SJSA1 (cell line): ENCODE results near the gene MYPOP. TPM values are rescaled to one million over a fixed set of nuclear protein-coding genes. Genes with fewer than 3 reads are reported as not detected.
A peak's percentile ranks its signal among the peaks of the same experiment; 100 is the strongest.
"Not testable (repeated sequence)": the region's sequence is repeated elsewhere in the genome, so short reads cannot be mapped to it uniquely, and the experiment has no call there.

ENCODE experiments used
- DNase-seq, 2 experiments: peaks; one replicate each; pipeline ENCODE4 v3.0.0-alpha.2; 2015 to 2020; ENCODE audit warnings: low spot score in 2 of 2, low read depth in 1 of 2
- H3K27ac ChIP-seq: fragments of 250-450 bp; sonication (Bioruptor Pico); 2 replicates; pipeline ENCODE4 v1.5.1; 2020; ENCODE audit warnings: mild to moderate bottlenecking, moderate library complexity
- H3K27me3 ChIP-seq: fragments of 250-450 bp; sonication (Bioruptor Pico); replicated peaks from 2 replicates; pipeline ENCODE4 v1.5.1; 2020; ENCODE audit warnings: mild to moderate bottlenecking, moderate library complexity
- H3K36me3 ChIP-seq: fragments of 250-450 bp; sonication (Bioruptor Pico); 2 replicates; pipeline ENCODE4 v1.5.1; 2020; ENCODE audit warnings: mild to moderate bottlenecking
- H3K4me1 ChIP-seq: fragments of 250-450 bp; sonication (Bioruptor Pico); replicated peaks from 2 replicates; pipeline ENCODE4 v1.6.1; 2021; ENCODE audit warnings: mild to moderate bottlenecking
- H3K4me3 ChIP-seq: fragments of 250-450 bp; sonication (Bioruptor Pico); 2 replicates; pipeline ENCODE4 v1.5.1; 2020; ENCODE audit warnings: mild to moderate bottlenecking
- H3K9me3 ChIP-seq: fragments of 250-450 bp; sonication (Bioruptor Pico); replicated peaks from 2 replicates; pipeline ENCODE4 v1.5.1; 2020; ENCODE audit warnings: mild to moderate bottlenecking
- total RNA-seq: library from RNA; depleted of rRNA; stranded (reverse); fragments of >200 nt; shearing (Covaris generic); gene quantifications from 2 replicates; pipeline ENCODE4 v1.2.3, GENCODE V29; 2014

Gene MYPOP
- total RNA-seq, 1 experiment from 2014 or later: 1.3 TPM

DNA sequence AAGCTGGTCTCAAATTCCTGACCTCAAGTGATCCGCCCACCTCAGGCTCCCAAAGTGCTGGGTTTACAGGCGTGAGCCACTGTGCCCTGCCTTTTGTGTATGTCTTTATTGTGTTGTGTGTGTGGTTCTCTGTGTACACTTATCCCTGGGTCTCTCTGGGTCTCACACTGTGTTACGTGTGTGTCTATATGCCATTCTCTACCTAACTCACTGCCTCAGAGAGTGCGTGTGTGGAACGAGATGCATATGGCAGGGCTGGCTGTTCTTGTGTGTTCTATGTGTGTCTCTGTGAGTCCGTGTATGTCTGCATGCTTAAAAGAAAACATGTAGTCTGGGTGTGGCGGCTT, 27.8 kb downstream of the MYPOP start:
- Histone ChIP-seq H3K27me3 (peaks cover 5% of the 10 kb centered on the region; the same call in 1 of the 2 replicates), H3K4me3 (no peak overlapping the region), H3K4me1 (peaks cover 9% of the 10 kb centered on the region), H3K9me3 (no peaks in the 10 kb centered on the region), H3K27ac (no peak overlapping the region), H3K36me3 (no peaks in the 10 kb centered on the region)
- no peak for DNase-seq

DNA sequence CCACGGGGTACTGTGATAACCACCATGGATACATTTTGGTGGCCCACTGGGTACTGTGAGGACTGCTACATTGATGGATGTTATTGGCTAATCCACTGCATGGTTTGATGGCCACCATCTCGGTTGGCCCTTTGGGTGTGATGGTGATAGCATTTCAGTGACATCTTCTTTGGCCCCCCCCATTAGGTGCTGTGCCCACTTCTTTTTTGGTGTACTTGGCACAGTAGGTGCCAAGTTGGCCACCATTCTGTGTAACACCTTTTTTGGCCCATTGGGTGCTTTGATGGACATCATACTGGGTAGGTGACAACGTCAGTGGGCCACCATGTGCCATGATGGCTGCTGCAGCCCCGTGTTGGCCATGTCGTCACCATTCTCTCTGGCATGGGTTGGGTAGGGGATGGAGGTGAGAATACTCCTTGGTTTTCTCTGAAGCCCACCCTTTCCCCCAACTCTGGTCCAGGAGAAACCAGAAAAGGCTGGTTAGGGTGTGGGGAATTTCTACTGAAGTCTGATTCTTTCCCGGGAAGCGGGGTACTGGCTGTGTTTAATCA, 29.1 kb downstream of the MYPOP start:
- peaks cover 7% of the 10 kb centered on the region; the same call in 1 of the 2 replicates for H3K27me3 ChIP-seq
- H3K27ac ChIP-seq: no peak overlapping the region
- H3K9me3 ChIP-seq: no peaks in the 10 kb centered on the region
- no peak for DNase-seq
- no peaks in the 10 kb centered on the region for H3K36me3 ChIP-seq
- H3K4me1 ChIP-seq: peaks cover 9% of the 10 kb centered on the region
- H3K4me3 ChIP-seq: no peak overlapping the region

DNA sequence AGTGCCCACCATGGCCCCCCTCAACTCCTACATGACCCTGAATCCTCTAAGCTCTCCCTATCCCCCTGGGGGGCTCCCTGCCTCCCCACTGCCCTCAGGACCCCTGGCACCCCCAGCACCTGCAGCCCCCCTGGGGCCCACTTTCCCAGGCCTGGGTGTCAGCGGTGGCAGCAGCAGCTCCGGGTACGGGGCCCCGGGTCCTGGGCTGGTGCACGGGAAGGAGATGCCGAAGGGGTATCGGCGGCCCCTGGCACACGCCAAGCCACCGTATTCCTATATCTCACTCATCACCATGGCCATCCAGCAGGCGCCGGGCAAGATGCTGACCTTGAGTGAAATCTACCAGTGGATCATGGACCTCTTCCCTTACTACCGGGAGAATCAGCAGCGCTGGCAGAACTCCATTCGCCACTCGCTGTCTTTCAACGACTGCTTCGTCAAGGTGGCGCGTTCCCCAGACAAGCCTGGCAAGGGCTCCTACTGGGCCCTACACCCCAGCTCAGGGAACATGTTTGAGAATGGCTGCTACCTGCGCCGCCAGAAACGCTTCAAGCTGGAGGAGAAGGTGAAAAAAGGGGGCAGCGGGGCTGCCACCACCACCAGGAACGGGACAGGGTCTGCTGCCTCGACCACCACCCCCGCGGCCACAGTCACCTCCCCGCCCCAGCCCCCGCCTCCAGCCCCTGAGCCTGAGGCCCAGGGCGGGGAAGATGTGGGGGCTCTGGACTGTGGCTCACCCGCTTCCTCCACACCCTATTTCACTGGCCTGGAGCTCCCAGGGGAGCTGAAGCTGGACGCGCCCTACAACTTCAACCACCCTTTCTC, 30.1 kb downstream of the MYPOP start:
- no peaks in the 10 kb centered on the region for H3K36me3 ChIP-seq
- H3K27ac ChIP-seq: no peak overlapping the region
- peaks cover 7% of the 10 kb centered on the region; the same call in 1 of the 2 replicates for H3K27me3 ChIP-seq
- H3K4me3 ChIP-seq: no peak overlapping the region
- DNase-seq: no peak
- H3K9me3 ChIP-seq: no peaks in the 10 kb centered on the region
- H3K4me1 ChIP-seq: peaks cover 9% of the 10 kb centered on the region

DNA sequence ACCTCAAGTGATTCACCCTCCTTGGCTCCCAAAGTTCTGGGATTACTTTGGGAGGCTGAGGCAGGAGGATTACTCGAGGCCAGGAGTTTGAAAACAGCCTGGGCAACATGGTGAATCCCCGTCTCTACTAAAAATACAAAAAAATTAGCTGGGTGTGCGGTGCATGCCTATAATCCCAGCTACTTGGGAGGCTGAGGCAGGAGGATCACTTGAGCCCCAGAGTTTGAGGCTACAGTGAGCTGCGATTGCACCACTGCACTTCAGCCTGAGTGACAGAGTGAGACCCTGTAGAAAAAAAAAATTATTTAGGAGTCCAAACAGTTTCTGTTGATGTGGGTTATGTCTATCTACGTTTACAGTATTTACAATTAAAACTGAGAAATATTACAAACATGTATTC, 31.6 kb downstream of the MYPOP start:
- H3K27ac ChIP-seq: no peak overlapping the region
- no peaks in the 10 kb centered on the region for H3K36me3 ChIP-seq
- no peak for DNase-seq
- no peaks in the 10 kb centered on the region for H3K4me1 ChIP-seq
- H3K9me3 ChIP-seq: no peaks in the 10 kb centered on the region
- H3K4me3 ChIP-seq: no peak overlapping the region
- H3K27me3 ChIP-seq: peaks cover 16% of the 10 kb centered on the region; the same call in 1 of the 2 replicates

DNA sequence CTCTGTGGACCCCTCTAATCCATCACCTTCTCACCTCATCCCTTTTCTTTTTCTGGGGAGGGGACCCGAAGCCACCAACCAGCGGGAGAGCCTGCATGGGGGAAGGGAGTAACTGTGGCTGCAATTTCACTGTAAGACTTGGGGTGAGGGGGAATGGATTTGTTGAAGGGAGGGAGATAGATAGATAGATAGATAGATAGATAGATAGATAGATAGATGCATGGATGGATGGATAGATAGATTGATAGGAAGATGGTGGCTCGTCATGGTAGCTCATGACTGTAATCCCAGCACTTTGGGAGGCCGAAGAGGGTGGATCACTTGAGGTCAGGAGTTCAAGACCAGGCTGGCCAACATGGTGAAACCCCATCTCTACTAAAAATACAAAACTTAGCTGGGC, 35.2 kb downstream of the MYPOP start:
- DNase-seq, H3K27ac ChIP-seq, H3K9me3 ChIP-seq, H3K36me3 ChIP-seq, H3K4me3 ChIP-seq: not testable (repeated sequence)
- Histone ChIP-seq H3K27me3 (peaks cover 41% of the 10 kb centered on the region), H3K4me1 (peaks cover 11% of the 10 kb centered on the region)

DNA sequence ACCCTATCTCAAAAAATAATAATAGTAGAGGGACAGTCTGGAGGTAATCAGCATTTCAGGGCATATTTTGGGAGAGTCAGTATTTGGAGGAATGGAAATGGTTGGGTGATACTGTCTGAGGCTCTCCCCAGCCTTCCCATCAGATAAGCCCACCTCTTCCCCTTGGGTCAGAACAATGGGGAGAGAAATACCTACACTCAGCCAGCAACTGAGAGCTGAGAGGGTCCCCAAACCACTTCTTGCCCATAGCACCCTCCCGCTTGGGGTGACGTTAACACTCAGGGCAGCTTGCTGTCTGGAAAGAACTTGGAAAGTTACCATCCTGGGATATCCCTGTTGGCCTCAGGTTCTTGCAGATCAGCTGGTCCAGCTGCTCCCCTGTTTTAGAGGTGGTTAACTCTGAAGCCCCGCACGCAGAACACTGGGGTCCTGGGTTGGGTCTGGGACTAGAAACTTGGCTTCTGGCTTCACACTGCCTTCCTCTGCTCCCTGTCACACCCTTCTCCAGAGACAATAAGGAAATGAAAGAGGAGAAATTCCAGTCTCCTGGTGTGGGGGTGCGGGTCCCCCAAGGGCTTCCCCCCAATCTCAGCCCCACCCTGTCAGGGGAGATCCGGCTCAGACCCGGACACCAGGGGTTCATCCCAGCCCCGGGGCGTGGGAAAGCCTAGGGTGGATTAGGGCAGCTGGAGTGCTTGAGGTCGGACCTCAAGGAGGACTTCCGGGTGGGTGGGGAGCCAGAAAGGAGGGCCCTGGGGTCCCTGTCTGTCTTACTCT, 35.8 kb downstream of the MYPOP start:
- H3K9me3 ChIP-seq: peaks cover 4% of the 10 kb centered on the region
- no peak overlapping the region for H3K27ac ChIP-seq
- peaks cover 41% of the 10 kb centered on the region for H3K27me3 ChIP-seq
- no peak for DNase-seq
- peaks cover 6% of the 10 kb centered on the region for H3K36me3 ChIP-seq
- H3K4me1 ChIP-seq: peaks cover 15% of the 10 kb centered on the region
- H3K4me3 ChIP-seq: no peak overlapping the region

DNA sequence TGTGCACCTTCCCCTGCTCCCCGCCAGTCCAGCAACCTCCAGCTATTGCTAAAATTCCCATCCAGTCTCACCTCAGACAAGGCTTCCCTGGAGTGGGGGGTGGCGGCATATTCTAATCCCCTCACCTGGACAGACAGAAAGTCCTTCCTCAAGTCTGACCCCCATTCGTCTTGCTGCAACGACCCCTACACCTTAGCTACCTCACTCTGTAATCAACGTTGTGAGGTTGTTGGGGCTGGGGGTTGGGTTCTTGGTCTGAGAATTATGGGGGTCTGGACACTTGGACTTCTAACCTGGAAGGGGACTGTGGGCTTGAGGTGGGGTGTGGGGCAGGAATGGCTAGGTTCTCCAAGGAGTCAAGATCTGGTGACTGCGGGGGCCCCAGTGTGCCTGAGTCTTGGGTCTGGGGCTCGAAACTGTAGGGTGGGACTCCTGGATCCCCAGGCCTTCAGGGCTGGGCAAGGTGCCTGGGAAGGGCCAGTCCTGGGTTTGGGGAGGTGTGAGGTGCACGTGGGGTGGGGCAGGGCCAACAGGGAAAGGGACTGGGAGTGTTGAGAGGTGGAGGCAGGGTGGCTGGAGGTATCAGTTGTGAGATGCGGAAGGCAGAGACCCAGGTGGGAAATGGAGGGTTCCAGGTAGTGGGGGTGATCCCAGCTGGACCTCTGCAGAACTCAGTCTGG, 37.0 kb downstream of the MYPOP start:
- no peak overlapping the region for H3K27ac ChIP-seq
- peaks cover 11% of the 10 kb centered on the region for H3K36me3 ChIP-seq
- peaks cover 36% of the 10 kb centered on the region for H3K27me3 ChIP-seq
- DNase-seq: no peak
- H3K4me1 ChIP-seq: peaks cover 18% of the 10 kb centered on the region
- H3K9me3 ChIP-seq: peaks cover 4% of the 10 kb centered on the region
- H3K4me3 ChIP-seq: no peak overlapping the region

DNA sequence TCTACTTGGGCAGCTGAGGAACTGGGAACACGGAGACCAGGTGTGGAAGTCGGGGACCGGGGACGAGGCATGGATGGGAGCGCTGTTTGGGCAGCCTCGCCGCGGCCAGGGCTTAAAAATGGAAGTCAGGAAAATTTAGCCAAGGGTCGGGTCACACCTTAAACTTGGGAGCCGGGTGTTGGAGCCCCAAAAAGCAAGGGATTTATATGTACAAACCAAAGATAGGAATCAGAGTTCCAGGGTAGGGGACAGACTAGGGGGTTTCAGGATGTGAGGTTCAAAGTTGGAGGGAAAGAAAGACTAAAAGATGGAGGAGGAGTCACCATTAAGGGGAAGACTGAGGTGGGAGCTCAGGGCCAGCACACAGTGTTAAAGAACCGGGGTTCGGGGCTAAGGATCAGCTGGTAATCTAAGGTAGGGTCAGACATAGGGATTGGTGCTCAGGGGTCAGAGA, 37.8 kb downstream of the MYPOP start:
- H3K4me3 ChIP-seq: no peak overlapping the region
- peaks cover 18% of the 10 kb centered on the region for H3K4me1 ChIP-seq
- H3K27ac ChIP-seq: no peak overlapping the region
- H3K27me3 ChIP-seq: peaks cover 36% of the 10 kb centered on the region
- H3K36me3 ChIP-seq: peaks cover 12% of the 10 kb centered on the region
- peaks cover 4% of the 10 kb centered on the region for H3K9me3 ChIP-seq
- no peak for DNase-seq

DNA sequence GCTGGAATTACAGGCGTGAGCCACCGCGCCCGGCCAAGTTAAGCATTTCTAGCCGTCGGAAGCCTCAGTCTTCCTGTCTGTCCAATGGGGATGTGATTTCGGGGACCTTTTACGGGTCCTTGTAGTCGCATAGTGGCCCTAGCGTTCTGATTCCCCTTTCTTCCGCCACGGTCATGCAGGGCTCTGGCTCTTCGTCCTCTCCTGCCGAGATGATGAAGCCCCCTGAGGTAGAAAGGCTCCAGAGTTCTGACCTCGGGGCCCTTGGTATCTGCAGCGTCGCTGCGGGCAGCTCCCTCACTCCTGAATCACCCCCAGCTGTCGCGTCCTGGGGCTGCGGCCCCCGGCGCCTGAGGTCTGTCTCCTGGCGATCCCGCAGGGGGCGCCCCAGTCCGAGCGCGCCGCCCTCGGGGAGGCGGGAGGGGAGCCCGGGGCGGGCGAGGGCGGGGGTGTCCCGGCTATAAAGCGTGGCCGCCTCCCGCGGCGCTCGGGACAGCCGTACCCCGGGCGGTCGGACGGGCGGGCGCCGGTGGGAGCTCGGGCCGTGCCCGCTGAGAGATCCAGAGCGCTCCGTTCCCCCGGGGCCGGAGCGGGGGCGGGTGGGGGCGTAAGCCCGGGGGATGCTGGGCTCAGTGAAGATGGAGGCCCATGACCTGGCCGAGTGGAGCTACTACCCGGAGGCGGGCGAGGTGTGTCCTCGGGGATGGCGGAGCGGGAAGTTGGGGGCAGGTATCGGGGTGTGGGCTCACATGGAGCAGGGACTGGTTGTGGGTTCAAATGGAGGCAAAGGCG, 38.4 kb downstream of the MYPOP start, which contains the start of gene FOXA3:
Gene FOXA3, plus strand, starts transcription at position 487 of the 789 bp plus-strand sequence. Its CDS starts 131 bp downstream, at position 618.
- peaks cover 18% of the 10 kb centered on the region for H3K4me1 ChIP-seq
- no peak within 1 kb of the TSS for H3K27ac ChIP-seq
- peaks cover 17% of the 10 kb centered on the region for H3K36me3 ChIP-seq
- peaks cover 4% of the 10 kb centered on the region for H3K9me3 ChIP-seq
- peaks cover 33% of the 10 kb centered on the region for H3K27me3 ChIP-seq
- peak within 1 kb of the TSS; percentile 75 for H3K4me3 ChIP-seq
- peak in 1 of 2 experiments; percentile 31 for DNase-seq

DNA sequence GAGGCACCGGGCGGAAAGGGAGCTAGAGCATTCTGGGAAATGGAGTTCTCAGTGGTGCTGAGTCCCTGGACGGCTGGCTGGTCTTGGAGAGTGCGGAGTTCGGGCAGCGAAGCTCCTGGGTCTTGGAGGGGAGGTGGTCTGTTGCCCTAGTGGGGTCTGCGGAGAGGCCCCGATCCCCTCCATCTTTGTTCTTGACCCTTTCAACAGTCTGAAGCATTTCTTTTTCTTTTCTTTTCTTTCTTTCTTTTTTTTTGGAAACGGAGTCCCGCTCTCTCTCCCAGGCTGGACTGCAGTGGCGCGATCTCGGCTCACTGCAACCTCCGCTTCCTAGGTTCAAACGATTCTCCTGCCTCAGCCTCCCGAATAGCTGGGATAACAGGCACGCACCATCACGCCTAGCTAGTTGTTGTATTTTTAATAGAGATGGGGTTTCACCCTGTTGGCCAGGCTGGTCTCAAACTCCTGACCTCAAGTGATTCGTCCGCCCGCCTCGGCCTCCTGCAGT, 39.0 kb downstream of the MYPOP start:
- Histone ChIP-seq H3K9me3 (peaks cover 4% of the 10 kb centered on the region), H3K27me3 (peaks cover 33% of the 10 kb centered on the region), H3K36me3 (peaks cover 23% of the 10 kb centered on the region), H3K27ac (no peak overlapping the region), H3K4me1 (peaks cover 18% of the 10 kb centered on the region), H3K4me3 (peak overlapping the region; percentile 75)
- no peak for DNase-seq

DNA sequence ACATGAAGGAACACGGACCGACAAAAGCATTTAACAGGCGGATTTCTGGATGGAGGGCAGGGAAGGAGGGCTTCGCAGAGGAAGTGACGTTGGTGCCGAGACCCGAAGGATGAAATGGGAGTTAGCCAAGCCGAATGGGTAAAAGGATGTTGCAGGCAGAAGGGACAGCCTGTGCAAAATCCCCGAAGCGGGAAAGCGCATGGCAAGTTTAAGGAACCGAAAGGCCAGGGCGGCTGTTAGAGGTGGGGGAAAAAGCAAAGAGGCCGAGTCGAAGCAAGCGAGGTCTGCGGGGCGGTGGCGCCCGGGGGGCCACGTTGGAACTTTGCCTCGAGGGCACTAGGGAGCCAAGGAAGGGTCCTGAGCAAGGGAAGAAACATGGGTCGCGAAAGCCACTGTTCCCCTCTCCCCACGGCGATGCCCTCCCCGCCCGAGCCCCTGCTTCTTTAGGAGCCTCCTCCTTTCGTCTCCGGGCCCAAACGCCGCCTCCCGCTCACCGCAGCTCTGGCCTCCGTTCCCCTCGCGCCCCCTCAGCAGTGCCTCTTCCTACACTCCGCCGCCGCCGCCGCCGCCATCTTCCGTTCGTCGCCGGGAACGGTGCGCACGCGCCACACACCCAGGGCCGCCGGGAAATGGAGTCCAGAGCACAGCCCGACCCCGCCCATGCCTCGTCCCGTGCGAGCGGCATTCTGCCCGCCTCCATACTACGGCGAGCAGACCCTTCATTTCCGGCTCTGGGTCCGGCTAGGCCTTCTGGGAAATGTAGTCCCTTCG, 39.7 kb downstream of the MYPOP start, which contains the start of gene SYMPK:
Gene SYMPK, minus strand, starts transcription at position 584 of the 771 bp plus-strand sequence. CDS start 8,652 bp downstream, outside the sequence.
- Histone ChIP-seq H3K27ac (peak within 1 kb of the TSS; percentile 55), H3K4me3 (peak within 1 kb of the TSS; percentile 75), H3K9me3 (peaks cover 4% of the 10 kb centered on the region), H3K36me3 (peaks cover 29% of the 10 kb centered on the region), H3K4me1 (peaks cover 18% of the 10 kb centered on the region), H3K27me3 (peaks cover 33% of the 10 kb centered on the region)
- peak; percentile 95 to 99 for DNase-seq

DNA sequence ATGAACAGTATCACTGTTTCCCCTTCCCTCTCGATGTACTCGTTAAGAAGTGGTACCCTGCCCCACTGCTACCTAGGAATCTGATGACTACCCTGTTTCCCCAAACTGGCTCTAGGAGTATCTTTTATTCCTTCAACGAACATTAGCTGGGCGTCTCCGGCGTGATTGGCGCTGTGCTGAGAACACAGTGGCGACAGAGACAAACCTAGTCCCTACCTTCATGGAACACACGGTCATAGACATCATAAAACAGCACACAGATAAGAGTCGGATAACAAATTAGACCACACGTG, 40.2 kb downstream of the MYPOP start:
- DNase-seq: no peak
- peaks cover 32% of the 10 kb centered on the region for H3K36me3 ChIP-seq
- H3K4me3 ChIP-seq: peak overlapping the region; percentile 75
- peaks cover 18% of the 10 kb centered on the region for H3K4me1 ChIP-seq
- H3K27me3 ChIP-seq: peaks cover 33% of the 10 kb centered on the region
- peak overlapping the region; percentile 55 for H3K27ac ChIP-seq
- H3K9me3 ChIP-seq: peaks cover 4% of the 10 kb centered on the region
